Lower leg skin (tissue), 3 donors: ENCODE data around the gene ANXA8.
"Not testable (repeated sequence)": the region's sequence is repeated elsewhere in the genome, so short reads cannot be mapped to it uniquely, and the experiment has no call there.

Experiments used
- CTCF ChIP-seq, 3 donors: fragments of 450-650 bp; IDR thresholded peaks; one replicate each; pipeline ENCODE4 v1.5.1; 2016; ENCODE audit warnings: antibody characterized with exemption in 3 of 3, mild to moderate bottlenecking in 3 of 3, moderate library complexity in 2 of 3
- POLR2A ChIP-seq, 2 donors: fragments of 450-650 bp; IDR thresholded peaks; one replicate each; pipeline ENCODE4 v1.6.1; 2016 to 2017; ENCODE audit warnings: antibody characterized with exemption in 2 of 2, mild to moderate bottlenecking in 1 of 2, moderate library complexity in 1 of 2

- TF ChIP-seq POLR2A, CTCF (IDR thresholded peaks at IDR 0.05): not testable (repeated sequence)
Measured at GRCh38 chr10:47478114-47478513, 5.8 kb downstream of the ANXA8 start.
